Testis (tissue), 2 donors: ENCODE data around the gene SART1.

Experiments
- POLR2A ChIP-seq: fragments of 450-650 bp; IDR thresholded peaks from one replicate; pipeline ENCODE4 v1.6.1; 2017; ENCODE audit warnings: antibody characterized with exemption, mild to moderate bottlenecking, moderate library complexity
- TF ChIP-seq, protein P1 (sequence below), 3 experiments: fragments of 450-650 bp in 2 of 3; fragments of 200-600 bp in 1 of 3; sonication (generic) in 1 of 3; IDR thresholded peaks; one replicate each; pipeline ENCODE4 v1.5.1; 2016 to 2019; ENCODE audit warnings: antibody characterized with exemption in 3 of 3, mild to moderate bottlenecking in 2 of 3, moderate library complexity in 1 of 3

DNA sequence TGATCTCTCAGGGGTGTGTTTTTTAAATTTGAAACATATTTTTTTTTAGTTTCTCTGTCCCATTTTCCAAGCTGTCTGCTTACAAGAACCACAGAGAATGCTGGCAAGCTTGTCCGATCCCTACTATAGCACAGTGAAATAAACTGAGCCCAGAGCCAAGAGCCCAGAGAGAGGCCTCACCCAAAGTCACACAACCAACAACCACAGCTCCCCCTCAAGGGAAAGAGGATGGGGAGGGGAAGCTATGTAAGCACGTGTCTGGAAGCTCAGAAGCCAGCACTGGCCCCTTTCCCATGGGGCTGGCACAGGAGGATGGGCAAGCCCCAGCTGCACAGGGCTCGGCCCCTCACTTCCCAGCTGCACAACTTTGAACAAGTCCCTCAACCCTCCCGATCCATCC, 3.2 kb upstream of the SART1 start:
- TF ChIP-seq, protein P1, sequence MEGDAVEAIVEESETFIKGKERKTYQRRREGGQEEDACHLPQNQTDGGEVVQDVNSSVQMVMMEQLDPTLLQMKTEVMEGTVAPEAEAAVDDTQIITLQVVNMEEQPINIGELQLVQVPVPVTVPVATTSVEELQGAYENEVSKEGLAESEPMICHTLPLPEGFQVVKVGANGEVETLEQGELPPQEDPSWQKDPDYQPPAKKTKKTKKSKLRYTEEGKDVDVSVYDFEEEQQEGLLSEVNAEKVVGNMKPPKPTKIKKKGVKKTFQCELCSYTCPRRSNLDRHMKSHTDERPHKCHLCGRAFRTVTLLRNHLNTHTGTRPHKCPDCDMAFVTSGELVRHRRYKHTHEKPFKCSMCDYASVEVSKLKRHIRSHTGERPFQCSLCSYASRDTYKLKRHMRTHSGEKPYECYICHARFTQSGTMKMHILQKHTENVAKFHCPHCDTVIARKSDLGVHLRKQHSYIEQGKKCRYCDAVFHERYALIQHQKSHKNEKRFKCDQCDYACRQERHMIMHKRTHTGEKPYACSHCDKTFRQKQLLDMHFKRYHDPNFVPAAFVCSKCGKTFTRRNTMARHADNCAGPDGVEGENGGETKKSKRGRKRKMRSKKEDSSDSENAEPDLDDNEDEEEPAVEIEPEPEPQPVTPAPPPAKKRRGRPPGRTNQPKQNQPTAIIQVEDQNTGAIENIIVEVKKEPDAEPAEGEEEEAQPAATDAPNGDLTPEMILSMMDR (IDR thresholded peaks at IDR 0.05): no peak
- no peak for TF ChIP-seq POLR2A
